IPS DF 6.9 (cell line): ENCODE data around the gene BEND6.
"Not testable (repeated sequence)": the region's sequence is repeated elsewhere in the genome, so short reads cannot be mapped to it uniquely, and the experiment has no call there.

Experiments
- DNase-seq: peaks from one replicate; pipeline ENCODE4 v3.0.0-alpha.2; 2013; ENCODE audit warnings: low read depth, low spot score
- H3K27ac ChIP-seq: one replicate; pipeline ENCODE4 v1.5.1; 2013; ENCODE audit warnings: low read length, control low read depth
- H3K27me3 ChIP-seq: 2 replicates; pipeline ENCODE4 v1.6.1; 2013; ENCODE audit warnings: mild to moderate bottlenecking, low read length; ENCODE audit not compliant: control insufficient read depth, insufficient read depth
- H3K36me3 ChIP-seq: 2 replicates; pipeline ENCODE4 v1.6.1; 2013; ENCODE audit warnings: low read length; ENCODE audit not compliant: control insufficient read depth, insufficient read depth
- H3K4me1 ChIP-seq: 2 replicates; pipeline ENCODE4 v1.6.1; 2013; ENCODE audit warnings: low read length; ENCODE audit not compliant: control insufficient read depth, insufficient read depth
- H3K4me3 ChIP-seq: 2 replicates; pipeline ENCODE4 v1.5.1; 2013; ENCODE audit warnings: mild to moderate bottlenecking, low read length
- H3K9me3 ChIP-seq: 2 replicates; pipeline ENCODE4 v1.6.1; 2013; ENCODE audit warnings: low read length, inconsistent platforms; ENCODE audit not compliant: control insufficient read depth, insufficient read depth
- WGBS: extraction: QIAGEN DNeasy Blood & Tissue Kit; methylation state at CpG from one replicate; pipeline ENCODE4 v1.1.7; 2013; ENCODE audit warnings: mixed read lengths, missing lambda C conversion rate; ENCODE audit not compliant: insufficient read length, insufficient coverage; 5-methylcytosine and 5-hydroxymethylcytosine counted together

Gene BEND6

DNA sequence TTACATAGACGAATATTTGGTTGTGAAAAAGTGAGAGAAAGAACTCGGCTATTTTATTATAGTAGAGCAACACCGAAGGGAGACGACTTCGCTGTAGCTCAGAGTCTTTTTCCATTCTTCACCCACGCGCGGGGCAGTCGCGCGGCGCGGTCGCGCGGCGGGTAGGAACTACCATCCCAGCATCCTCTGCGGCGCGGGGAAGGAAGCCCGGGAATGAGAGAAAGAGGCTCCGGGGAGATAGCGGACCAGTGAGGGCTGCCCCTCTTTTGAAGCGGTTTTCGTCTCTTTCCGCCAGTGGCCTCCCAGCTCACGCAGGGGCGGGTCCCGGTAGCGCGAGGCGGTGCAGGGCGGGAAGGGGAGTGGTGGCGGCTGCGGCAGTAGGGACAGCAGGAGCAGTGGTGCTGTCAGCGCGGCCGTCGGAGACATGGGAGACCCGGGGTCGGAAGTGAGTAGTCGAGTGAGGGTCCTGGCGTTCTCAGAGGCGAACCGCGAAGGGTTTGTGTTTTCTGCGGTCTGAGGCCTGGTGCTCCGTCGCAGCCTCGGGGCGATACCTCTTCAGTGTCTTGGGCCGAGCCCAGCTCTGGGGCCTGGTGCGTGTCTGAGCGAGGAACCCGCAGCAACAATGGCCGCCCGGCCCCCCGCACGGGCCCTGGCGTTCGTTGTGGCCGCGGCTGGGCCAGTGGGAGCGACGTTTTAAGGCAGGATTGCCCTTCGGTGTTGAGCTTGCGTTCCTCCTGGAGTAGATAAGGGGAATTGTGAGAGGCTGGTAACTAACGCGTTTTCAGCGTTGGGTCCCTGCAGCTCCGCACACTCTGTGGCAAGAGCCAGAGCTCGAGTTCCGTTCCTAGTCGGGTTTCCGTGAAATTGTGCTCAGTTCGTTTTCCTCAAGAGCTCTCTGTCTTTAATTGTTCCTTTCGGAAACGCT is 91.7 kb downstream of the BEND6 start, which contains the start of gene KIAA1586:
TSS of gene KIAA1586 (plus strand) at position 362 of the 925 bp plus-strand sequence. CDS start at position 425, 63 bp downstream.
- peak; percentile 60 for DNase-seq
- H3K4me1 ChIP-seq, H3K27ac ChIP-seq, H3K36me3 ChIP-seq, H3K9me3 ChIP-seq, H3K27me3 ChIP-seq: not testable (repeated sequence)
- no CpG with 5 or more reads among the region's 78 CpGs for WGBS
- peak within 1 kb of the TSS; percentile 57; the same call in 1 of the 2 replicates for H3K4me3 ChIP-seq

DNA sequence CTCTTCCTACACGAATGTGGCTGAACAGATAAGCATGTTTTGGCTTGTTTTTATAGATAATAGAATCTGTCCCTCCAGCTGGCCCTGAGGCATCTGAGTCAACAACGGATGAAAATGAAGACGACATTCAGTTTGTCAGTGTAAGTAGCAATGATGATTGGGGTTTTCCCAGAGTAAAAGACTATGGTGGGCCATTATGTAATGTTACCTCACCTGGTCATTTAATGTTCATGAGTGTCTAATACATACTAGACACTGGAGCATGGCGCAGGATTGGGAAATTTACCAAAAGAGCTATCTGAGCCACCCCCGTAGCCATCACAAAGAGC is 92.3 kb downstream of the BEND6 start:
- H3K27ac ChIP-seq, DNase-seq, H3K4me3 ChIP-seq, H3K4me1 ChIP-seq, H3K36me3 ChIP-seq, H3K27me3 ChIP-seq, H3K9me3 ChIP-seq: not testable (repeated sequence)
- no CpG with 5 or more reads among the region's 5 CpGs for WGBS

DNA sequence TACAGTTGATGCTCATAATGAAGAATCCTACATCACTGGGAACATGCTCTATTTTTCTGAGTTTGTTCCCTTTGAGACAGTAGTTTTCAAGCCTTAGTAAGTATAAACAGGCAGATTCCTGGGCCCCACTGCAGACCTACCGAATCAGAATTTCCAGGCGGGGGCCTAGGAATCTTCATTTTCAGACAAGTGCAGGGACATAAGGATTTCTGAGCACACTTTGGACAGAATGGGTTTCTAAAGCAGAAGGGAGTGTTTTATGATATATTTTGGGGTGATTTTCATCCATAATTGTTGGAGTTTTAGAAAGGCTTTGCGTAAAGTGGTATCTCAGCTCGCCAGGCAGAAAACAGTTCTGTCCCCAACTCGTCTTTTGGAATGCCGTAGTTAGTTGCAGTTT is 93.0 kb downstream of the BEND6 start:
- H3K36me3 ChIP-seq, H3K4me3 ChIP-seq, H3K27me3 ChIP-seq, DNase-seq, H3K27ac ChIP-seq, H3K4me1 ChIP-seq, H3K9me3 ChIP-seq: not testable (repeated sequence)
- WGBS, result no CpG with 5 or more reads among the region's 6 CpGs

DNA sequence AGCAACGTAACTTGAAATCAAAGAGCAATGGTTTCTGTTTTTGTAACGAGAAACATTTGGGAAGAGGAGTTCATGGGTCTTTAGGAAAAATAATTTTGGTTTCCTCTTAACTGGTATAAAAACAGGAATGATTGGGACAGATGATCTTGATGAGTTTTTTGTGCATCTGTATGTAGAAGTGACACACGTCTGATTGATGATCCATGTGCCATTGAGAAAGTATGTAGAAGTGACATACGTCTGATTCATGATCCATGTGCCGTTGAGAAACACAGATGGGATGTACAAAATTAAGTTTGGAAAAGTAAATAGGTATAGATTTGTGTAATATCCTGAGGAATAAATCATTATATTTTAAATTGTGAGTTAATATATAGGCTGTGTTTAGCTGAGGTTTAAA is 93.7 kb downstream of the BEND6 start:
- no peaks in the 10 kb centered on the region for H3K9me3 ChIP-seq
- H3K27me3 ChIP-seq, result no peaks in the 10 kb centered on the region
- H3K36me3 ChIP-seq, result no peaks in the 10 kb centered on the region; the same call in 1 of the 2 replicates
- no peak overlapping the region for H3K27ac ChIP-seq
- no peak for DNase-seq
- H3K4me1 ChIP-seq, result no peaks in the 10 kb centered on the region; the same call in 1 of the 2 replicates
- 100% methylated on average over 1 of the region's 5 CpGs for WGBS
- no peak overlapping the region for H3K4me3 ChIP-seq

DNA sequence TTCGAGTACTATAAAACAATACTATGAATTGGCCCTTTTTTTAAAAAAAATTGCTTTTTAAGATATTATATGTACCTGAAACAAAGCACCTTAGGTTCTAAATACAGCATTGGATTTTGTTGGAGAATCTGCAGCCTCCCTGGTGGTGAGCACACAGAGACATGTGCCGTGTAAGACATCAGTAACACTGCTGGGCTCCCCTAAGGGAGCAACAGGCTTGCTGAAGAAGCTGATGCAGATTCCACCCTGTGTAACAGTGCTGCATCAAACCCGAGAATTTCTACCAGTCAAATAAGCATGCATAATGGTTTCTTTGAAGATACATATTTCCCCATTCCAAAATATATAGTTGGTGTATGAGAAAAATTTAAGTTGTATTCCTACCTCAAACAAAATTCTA is 108.9 kb downstream of the BEND6 start:
- WGBS, result no CpG with 5 or more reads among the region's 3 CpGs
- H3K27me3 ChIP-seq, result no peaks in the 10 kb centered on the region
- no peaks in the 10 kb centered on the region for H3K36me3 ChIP-seq
- H3K4me3 ChIP-seq, result no peak overlapping the region
- no peak for DNase-seq
- H3K9me3 ChIP-seq, result no peaks in the 10 kb centered on the region
- no peak overlapping the region for H3K27ac ChIP-seq
- H3K4me1 ChIP-seq, result no peaks in the 10 kb centered on the region

DNA sequence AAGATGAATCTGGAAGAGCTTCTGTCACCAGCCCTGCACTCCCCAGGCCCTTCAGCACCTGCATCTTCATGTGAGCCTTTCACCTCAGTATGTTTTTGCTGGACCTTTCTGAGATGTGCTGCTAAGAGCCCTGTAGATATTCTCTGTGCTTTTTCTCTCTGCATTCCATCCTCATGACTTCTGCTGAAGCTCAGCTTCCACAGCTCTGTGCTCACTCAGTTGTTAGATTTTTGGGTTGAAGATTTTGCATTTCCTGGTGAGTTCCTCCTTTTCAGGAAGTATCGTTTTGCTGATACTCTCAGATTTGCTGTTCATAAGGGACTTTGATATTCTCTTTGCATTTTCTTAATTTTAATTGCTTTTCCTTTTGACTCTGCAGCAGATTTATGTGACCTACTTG is 109.9 kb downstream of the BEND6 start:
- DNase-seq, result no peak
- H3K4me1 ChIP-seq, result no peaks in the 10 kb centered on the region
- no peaks in the 10 kb centered on the region for H3K36me3 ChIP-seq
- H3K4me3 ChIP-seq, result no peak overlapping the region
- WGBS, result no CpG with 5 or more reads among the region's 1 CpG
- no peak overlapping the region for H3K27ac ChIP-seq
- H3K9me3 ChIP-seq, result no peaks in the 10 kb centered on the region
- H3K27me3 ChIP-seq, result no peaks in the 10 kb centered on the region

DNA sequence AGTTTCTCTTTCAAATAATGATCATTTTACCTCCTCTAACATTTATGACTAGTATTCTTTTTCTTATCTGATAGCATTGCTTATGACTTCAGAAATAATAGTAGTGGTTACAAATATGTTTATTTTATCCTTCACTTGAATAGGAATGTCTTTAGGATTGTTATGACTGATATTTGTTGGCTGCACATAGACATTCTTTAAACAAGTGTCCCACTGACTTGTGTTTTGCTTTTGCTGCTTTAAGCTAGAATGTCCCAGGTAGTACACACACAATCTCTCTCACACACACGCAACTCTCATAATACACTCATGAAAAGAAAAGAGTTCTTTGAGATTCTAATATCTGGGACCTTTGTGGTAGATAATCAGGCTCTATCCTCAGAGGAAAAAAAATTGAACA is 113.2 kb downstream of the BEND6 start:
- Histone ChIP-seq H3K36me3 (no peaks in the 10 kb centered on the region), H3K4me3 (no peak overlapping the region), H3K27ac (no peak overlapping the region), H3K9me3 (no peaks in the 10 kb centered on the region), H3K4me1 (no peaks in the 10 kb centered on the region), H3K27me3 (no peaks in the 10 kb centered on the region)
- WGBS, result no CpG with 5 or more reads among the region's 1 CpG
- DNase-seq, result no peak

DNA sequence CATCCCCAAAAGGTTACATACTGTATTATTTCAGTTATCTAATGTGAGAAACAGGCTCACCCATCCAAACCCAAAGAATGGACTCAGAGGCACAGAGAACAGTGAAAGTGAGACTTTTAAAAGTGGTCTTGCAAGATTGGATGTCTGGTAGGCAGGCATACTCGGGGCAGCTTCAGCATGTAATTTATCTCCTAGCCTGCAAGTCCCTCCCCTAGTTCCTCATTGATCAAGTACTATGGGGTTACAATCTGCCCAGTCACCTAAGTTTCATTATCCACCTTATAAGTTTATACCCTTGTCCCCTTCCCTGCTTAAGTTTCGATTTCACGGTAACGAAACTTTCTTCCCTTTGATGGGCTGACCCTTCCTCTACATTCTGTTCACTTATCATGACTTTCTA is 114.3 kb downstream of the BEND6 start:
- no peak overlapping the region for H3K27ac ChIP-seq
- no peaks in the 10 kb centered on the region for H3K4me1 ChIP-seq
- H3K27me3 ChIP-seq, result no peaks in the 10 kb centered on the region
- no peak for DNase-seq
- no CpG with 5 or more reads among the region's 4 CpGs for WGBS
- no peaks in the 10 kb centered on the region for H3K9me3 ChIP-seq
- no peak overlapping the region for H3K4me3 ChIP-seq
- H3K36me3 ChIP-seq, result no peaks in the 10 kb centered on the region

DNA sequence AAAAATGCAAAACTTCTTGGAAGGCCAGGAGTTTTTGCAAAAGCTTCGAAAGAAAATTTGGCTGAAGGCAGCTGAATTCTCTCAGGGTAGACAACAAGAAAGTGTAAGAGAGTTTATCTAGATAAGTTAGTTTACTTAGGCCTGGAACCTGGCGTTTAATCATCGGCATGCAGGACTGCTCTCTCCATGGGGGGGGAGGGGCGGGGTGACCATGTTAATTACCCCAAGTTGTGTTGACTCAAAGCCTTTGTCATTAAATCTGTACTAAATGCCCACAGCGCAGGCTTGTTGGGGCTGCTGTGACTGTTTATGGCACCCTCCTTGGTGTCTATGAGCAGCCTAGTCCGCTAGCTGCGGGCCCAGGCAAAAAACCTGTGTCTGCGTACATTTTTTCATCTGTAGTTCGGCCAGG is 115.0 kb downstream of the BEND6 start:
- Histone ChIP-seq H3K27me3 (no peaks in the 10 kb centered on the region), H3K27ac (no peak overlapping the region), H3K4me3 (no peak overlapping the region), H3K9me3 (no peaks in the 10 kb centered on the region), H3K36me3 (no peaks in the 10 kb centered on the region), H3K4me1 (no peaks in the 10 kb centered on the region)
- no CpG with 5 or more reads among the region's 9 CpGs for WGBS
- DNase-seq, result no peak

DNA sequence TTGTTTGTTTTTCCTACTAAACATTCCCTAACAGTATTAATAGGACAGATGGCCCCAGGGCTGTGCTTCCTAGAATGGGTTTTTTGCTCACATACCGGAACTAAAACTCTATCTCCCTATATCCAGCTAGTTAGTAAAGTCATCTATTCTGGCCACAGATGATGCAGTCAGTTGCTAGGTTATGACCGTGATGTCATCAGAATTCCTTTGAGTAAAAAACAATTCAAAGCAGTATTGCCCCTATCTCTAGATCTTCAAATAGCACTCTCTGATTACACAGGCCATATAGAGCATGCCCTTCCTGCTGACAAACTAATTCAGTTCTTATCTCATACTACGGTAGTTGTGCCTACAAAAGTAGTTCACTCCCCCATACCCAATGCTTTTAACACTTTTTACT is 117.2 kb downstream of the BEND6 start:
- Histone ChIP-seq H3K27ac (no peak overlapping the region), H3K36me3 (no peaks in the 10 kb centered on the region), H3K4me1 (no peaks in the 10 kb centered on the region), H3K4me3 (no peak overlapping the region), H3K9me3 (no peaks in the 10 kb centered on the region), H3K27me3 (no peaks in the 10 kb centered on the region)
- DNase-seq, result no peak
- no CpG with 5 or more reads among the region's 3 CpGs for WGBS

DNA sequence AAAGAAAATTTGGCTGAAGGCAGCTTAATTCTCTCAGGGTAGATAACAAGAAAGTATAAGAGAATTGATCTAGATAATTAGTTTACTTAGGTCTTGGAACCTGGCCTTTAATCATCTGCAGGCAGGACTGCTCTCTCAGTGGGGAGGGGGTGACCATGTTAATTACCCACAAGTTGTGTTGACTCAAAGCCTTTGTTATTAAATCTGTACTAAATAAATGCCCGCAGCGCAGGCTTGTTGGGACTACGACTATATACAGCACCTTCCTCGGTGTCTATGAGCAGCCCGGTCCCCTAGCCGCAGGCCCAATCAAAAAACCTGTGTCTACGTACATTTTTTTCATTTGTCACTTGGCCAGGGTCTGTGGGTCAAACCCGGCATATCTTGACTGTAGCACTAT is 119.5 kb downstream of the BEND6 start:
- Histone ChIP-seq H3K27ac (no peak overlapping the region), H3K36me3 (no peaks in the 10 kb centered on the region), H3K4me1 (no peaks in the 10 kb centered on the region), H3K27me3 (no peaks in the 10 kb centered on the region), H3K9me3 (no peaks in the 10 kb centered on the region), H3K4me3 (no peak overlapping the region)
- no peak for DNase-seq
- WGBS, result no CpG with 5 or more reads among the region's 8 CpGs
